H1 (cell line): ENCODE data around the gene PECR.

Source experiments
- CTBP2 ChIP-seq: IDR thresholded peaks from 2 replicates; pipeline ENCODE4 v1.7.0; 2011; ENCODE audit warnings: borderline replicate concordance, mild to moderate bottlenecking, moderate library complexity, mixed read lengths, low read length; ENCODE audit not compliant: insufficient read depth, insufficient read length
- CTCF ChIP-seq, 3 experiments: IDR thresholded peaks; 1 replicate in 2 of 3; 2 replicates in 1 of 3; pipeline versions ENCODE4 v1.5.1 to v1.6.1; 2011; ENCODE audit warnings: low read length in 3 of 3, mild to moderate bottlenecking in 3 of 3, inconsistent platforms in 2 of 3, low read depth in 1 of 3, moderate library complexity in 1 of 3; ENCODE audit not compliant: insufficient read depth in 1 of 3; ENCODE audit errors: control extremely low read depth in 1 of 3
- EZH2 ChIP-seq: fragments of 200-600 bp; sonication (generic); IDR thresholded peaks from 2 replicates; pipeline ENCODE4 v1.7.1; 2012; ENCODE audit warnings: low read depth, mild to moderate bottlenecking, moderate library complexity, low read length, inconsistent platforms; ENCODE audit not compliant: severe bottlenecking
- HDAC2 ChIP-seq, 2 experiments: fragments of 300-600 bp in 1 of 2; sonication (generic) in 1 of 2; IDR thresholded peaks; 2 replicates each; pipeline ENCODE4 v1.6.1; 2011 to 2012; ENCODE audit warnings: low read depth in 2 of 2, low read length in 2 of 2, mild to moderate bottlenecking in 2 of 2, moderate library complexity in 2 of 2, borderline replicate concordance in 1 of 2, inconsistent platforms in 1 of 2
- MAFK ChIP-seq: IDR thresholded peaks from 2 replicates; pipeline ENCODE4 v1.6.1; 2012; ENCODE audit warnings: low read depth, mild to moderate bottlenecking, improper control_type of control experiment, low read length
- POLR2A ChIP-seq, 2 experiments: IDR thresholded peaks; 1 replicate in 1 of 2; 2 replicates in 1 of 2; pipeline ENCODE4 v1.6.1; 2011; ENCODE audit warnings: low read depth in 2 of 2, low read length in 2 of 2, mild to moderate bottlenecking in 2 of 2; ENCODE audit errors: control extremely low read depth in 1 of 2
- POLR2AphosphoS5 ChIP-seq: IDR thresholded peaks from 2 replicates; pipeline ENCODE4 v1.6.1; 2011; ENCODE audit warnings: low read depth, low read length
- SIN3A ChIP-seq, 2 experiments: IDR thresholded peaks in 1 of 2; conservative IDR thresholded peaks in 1 of 2; 2 replicates each; pipeline ENCODE4 v1.6.1; 2011 to 2012; ENCODE audit warnings: low read length in 2 of 2, improper control_type of control experiment in 1 of 2, low read depth in 1 of 2, mild to moderate bottlenecking in 1 of 2
- TAF1 ChIP-seq: IDR thresholded peaks from 2 replicates; pipeline ENCODE4 v1.6.1; 2011; ENCODE audit warnings: mild to moderate bottlenecking, low read depth, low read length

DNA sequence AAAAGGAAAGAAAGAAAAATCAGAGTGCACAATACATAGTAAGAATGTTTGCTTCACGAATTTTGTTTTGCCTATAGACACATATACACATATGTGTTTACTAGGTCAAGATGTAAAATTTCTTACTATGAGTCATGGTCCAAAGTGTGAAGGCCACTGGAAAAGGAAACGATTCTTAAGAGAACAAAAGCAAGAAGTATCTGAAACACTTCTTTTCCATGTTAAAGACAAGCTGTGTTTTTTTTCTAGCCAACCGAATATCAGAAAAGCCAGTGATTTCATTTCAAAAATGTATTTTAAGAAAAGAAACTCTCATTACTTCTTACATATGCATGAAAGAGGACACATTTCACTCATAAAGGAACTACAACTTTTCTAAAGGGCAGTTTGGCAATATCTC is 24.9 kb downstream of the PECR start:
- TF ChIP-seq CTCF (IDR thresholded peaks at IDR 0.05; ENCODE audit: control extremely low read depth in 1 of 3, insufficient read depth in 1 of 3, low read depth in 1 of 3, low read length in 3 of 3), result no peak
- no peak for TF ChIP-seq POLR2A (IDR thresholded peaks at IDR 0.05; ENCODE audit: control extremely low read depth in 1 of 2, low read depth in 2 of 2, low read length in 2 of 2)
- TF ChIP-seq TAF1, result no peak
- TF ChIP-seq EZH2, result no peak
- TF ChIP-seq MAFK, result no peak
- no peak for TF ChIP-seq HDAC2 (IDR thresholded peaks at IDR 0.05; ENCODE audit: borderline replicate concordance in 1 of 2, low read depth in 2 of 2, low read length in 2 of 2)
- no peak for TF ChIP-seq CTBP2
- TF ChIP-seq POLR2AphosphoS5, result no peak
- no peak for TF ChIP-seq SIN3A (conservative IDR thresholded peaks at IDR 0.05 in 1 of 2, IDR thresholded peaks at IDR 0.05 in 1 of 2; ENCODE audit: low read depth in 1 of 2, low read length in 2 of 2)
